Measurements from ENCODE around the gene CPEB2. TPM values are rescaled to one million over a fixed set of nuclear protein-coding genes. Genes with fewer than 3 reads are reported as not detected.
A peak's percentile ranks its signal among the peaks of the same experiment; 100 is the strongest.
"Not testable (repeated sequence)": the region's sequence is repeated elsewhere in the genome, so short reads cannot be mapped to it uniquely, and the experiment has no call there.

CPEB2 gene
- total RNA-seq, 1 donor = 38.9 TPM

DNA sequence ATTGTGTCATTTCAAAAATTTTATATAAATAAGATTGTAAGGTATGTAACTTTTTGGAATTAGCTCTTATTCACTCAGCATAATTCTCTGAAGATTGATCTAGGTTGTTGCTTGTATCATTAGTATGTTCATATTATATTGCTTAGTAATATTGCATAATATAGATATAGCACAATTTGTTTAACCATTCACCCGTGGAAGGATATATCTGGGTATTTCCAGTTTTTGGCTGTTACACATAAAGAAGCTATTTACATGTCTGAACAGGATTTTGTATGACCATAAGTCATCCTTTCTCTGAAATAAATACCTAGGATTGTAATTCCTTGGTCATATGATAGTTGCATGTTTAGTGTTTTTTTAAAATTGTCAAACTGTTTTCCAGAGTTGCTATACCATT, 82.5 kb downstream of the CPEB2 start:
- TF ChIP-seq CTCF (IDR thresholded peaks at IDR 0.05; ENCODE audit: insufficient read depth, low read depth, low read length) = no peak
- no peak overlapping the region for H3K4me3 ChIP-seq (ENCODE audit: low read depth, low read length)
- DNase-seq (ENCODE audit: low read depth) = no peak

DNA sequence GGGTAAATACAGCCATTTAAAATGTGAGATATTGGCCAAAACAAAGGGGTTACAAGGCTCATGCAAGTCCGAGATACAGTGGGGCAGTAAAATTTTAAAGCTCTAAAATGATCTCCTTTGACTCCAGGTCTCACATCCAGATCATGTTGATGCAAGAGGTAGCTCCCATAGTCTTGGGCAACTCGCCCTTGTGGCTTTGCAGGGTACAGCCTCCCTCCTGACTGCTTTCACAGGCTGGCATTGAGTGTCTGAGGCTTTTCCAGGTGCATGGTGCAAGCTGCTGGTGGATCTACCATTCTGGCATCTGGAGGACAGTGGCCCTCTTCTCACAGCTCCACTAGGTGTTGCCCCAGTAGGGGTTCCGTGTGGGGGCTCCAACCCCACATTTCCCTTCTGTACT, 83.5 kb downstream of the CPEB2 start:
- not testable (repeated sequence) for H3K4me3 ChIP-seq (ENCODE audit: low read depth, low read length); DNase-seq (ENCODE audit: low read depth)

- not testable (repeated sequence) for DNase-seq (ENCODE audit: low read depth); H3K4me3 ChIP-seq (ENCODE audit: low read depth, low read length)
Measured at GRCh38 chr4:15086259-15086658, 84.0 kb downstream of the CPEB2 start.

GRCh38 chr4:15088394-15089035, 86.2 kb downstream of the CPEB2 start:
- DNase-seq (ENCODE audit: low read depth) = no peak
- no peak for TF ChIP-seq CTCF (IDR thresholded peaks at IDR 0.05; ENCODE audit: insufficient read depth, low read depth, low read length)

DNA sequence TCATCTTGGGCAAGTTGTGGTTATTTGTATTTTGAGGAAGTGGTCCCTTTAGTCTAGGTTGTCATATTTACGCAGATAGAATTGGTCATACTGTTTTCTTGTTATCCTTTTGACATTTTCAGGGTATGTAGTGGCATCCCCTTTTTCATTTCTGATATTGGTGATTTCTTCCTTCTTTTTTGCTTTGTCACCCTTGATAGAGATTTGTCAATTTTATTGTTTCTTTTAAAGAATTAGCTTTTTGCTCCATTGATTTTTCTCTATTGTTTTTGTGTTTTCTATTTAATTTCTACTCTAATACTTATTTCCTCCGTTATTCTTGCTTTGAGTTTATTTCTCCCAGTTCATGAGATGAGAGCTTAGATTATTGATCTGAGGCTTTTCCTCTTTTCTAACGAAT, 87.7 kb downstream of the CPEB2 start:
- no peak for DNase-seq (ENCODE audit: low read depth)
- H3K4me3 ChIP-seq (ENCODE audit: low read depth, low read length) = no peak overlapping the region
- TF ChIP-seq CTCF (IDR thresholded peaks at IDR 0.05; ENCODE audit: insufficient read depth, low read depth, low read length) = no peak

More at GRCh38 chr4:15088394-15089035, 86.2 kb downstream of the CPEB2 start:
- no peak overlapping the region for H3K4me3 ChIP-seq (ENCODE audit: low read depth, low read length)

DNA sequence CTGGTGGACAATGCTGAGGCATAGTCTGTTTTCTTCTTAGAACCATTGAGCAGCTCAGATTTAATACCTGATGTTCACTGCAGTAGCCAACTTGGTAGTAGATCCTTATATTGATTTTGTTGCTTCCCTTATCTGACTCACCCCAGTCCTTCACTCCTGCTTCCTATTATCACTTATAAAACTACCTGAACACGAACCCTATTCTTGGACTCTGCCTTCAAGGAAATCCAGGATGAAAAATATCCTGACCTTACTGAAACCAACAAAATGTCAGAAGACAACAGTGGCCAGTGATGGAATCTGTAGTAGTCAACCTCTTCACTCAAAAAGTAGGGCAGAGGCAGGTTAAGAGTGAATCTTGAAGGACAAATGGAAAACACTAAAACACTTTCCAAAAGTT, 98.1 kb downstream of the CPEB2 start:
- TF ChIP-seq CTCF (IDR thresholded peaks at IDR 0.05; ENCODE audit: insufficient read depth, low read depth, low read length) = no peak

DNA sequence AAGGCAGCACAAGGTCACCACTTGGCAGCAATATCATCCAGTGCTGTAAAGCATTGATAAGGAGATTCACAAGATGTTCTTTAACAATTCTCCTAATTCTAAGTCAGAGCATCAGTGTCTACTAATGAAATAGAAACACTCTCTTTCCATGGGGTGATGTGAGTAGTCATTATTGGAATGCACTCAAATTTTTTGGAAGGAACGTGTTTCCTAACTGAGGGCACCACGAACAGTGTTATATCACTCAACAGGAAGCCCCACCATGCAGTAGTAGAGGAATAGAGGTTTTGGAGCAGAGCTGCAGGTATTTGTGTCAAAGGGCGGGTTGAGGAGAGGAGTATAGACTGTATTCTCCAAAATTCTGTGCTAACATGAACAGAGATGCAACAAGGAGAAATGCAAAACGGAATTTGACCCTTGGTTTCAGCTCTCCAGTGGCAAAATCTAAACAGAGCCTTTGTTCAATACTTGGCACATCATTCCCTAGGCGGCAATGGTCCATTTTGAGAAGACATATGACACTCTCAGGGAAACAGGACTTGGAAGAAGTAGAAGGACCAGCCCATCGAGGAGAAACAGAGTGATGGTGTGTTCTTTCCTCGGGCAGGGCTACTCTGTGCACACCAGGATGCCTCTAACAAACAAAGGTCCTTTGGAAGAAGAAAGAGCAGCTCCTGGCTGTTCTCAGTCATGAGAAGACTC, 98.9 kb downstream of the CPEB2 start:
- DNase-seq (ENCODE audit: low read depth) = no peak
- no peak for TF ChIP-seq CTCF (IDR thresholded peaks at IDR 0.05; ENCODE audit: insufficient read depth, low read depth, low read length)
- H3K4me3 ChIP-seq (ENCODE audit: low read depth, low read length) = no peak overlapping the region

More for the DNA sequence above, 98.1 kb downstream of the CPEB2 start:
- DNase-seq (ENCODE audit: low read depth) = no peak
- no peak overlapping the region for H3K4me3 ChIP-seq (ENCODE audit: low read depth, low read length)

DNA sequence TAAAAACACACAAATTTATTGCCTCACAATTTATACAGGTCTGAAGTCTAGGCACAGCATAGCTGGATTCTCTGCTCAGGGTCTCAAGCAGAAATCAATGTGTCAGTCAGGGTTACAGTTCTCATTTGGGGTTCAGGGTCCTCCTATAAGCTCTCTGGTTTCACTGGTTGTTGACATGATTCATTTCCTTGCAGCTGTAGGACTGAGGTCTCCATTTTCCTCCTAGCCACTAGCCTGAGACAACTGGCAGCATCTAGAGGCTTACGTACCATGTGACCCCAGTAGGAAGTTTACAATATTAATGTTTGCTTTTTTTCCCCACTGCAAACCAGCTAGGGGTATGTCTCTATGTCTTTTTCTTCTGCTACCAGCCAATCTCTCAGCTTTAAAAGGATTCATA, 102.5 kb downstream of the CPEB2 start:
- DNase-seq (ENCODE audit: low read depth) = peak; percentile 5
- no peak overlapping the region for H3K4me3 ChIP-seq (ENCODE audit: low read depth, low read length)
- no peak for TF ChIP-seq CTCF (IDR thresholded peaks at IDR 0.05; ENCODE audit: insufficient read depth, low read depth, low read length)

Data from fibroblast of villous mesenchyme (primary cell).